Stimulated activated CD4-positive, alpha-beta T cell treated with anti-CD3 and anti-CD28 coated beads, Interleukin-1b, Interleukin-23, amount 100 ng/mL, for 24 hours (primary cell): ENCODE measurements around the gene BCL7B.
A peak's percentile ranks its signal among the peaks of the same experiment; 100 is the strongest.
"Not testable (repeated sequence)": the region's sequence is repeated elsewhere in the genome, so short reads cannot be mapped to it uniquely, and the experiment has no call there.

ENCODE experiments used
- DNase-seq, 4 experiments: peaks; one replicate each; pipeline ENCODE4 v3.0.0-alpha.2; 2020; ENCODE audit warnings: low read depth in 4 of 4, low spot score in 1 of 4

Gene BCL7B

GRCh38 chr7:73557397-73558257, at the start of gene BCL7B:
BCL7B (minus strand) TSS chr7:73557690; CDS start chr7:73557578, 112 bp downstream.
- peak; percentile 45 to 65 (median 64) for DNase-seq

GRCh38 chr7:73605601-73606220, 48.2 kb upstream of the BCL7B start:
- no peak for DNase-seq

GRCh38 chr7:73602721-73603651, 45.5 kb upstream of the BCL7B start:
- DNase-seq, result no peak

GRCh38 chr7:73599916-73600315, 42.4 kb upstream of the BCL7B start:
- no peak for DNase-seq

GRCh38 chr7:73599151-73599882, 41.8 kb upstream of the BCL7B start:
- no peak for DNase-seq

- no peak for DNase-seq
Observed at GRCh38 chr7:73597978-73598782, 40.7 kb upstream of the BCL7B start.

- no peak for DNase-seq
Observed at GRCh38 chr7:73596191-73597065, 38.9 kb upstream of the BCL7B start.

- DNase-seq, result no peak
Observed at GRCh38 chr7:73595358-73595757, 37.9 kb upstream of the BCL7B start.

- no peak for DNase-seq
Observed at GRCh38 chr7:73593207-73594045, 35.9 kb upstream of the BCL7B start.

GRCh38 chr7:73586911-73587310, 29.4 kb upstream of the BCL7B start:
- no peak for DNase-seq

- DNase-seq, result no peak
Observed at GRCh38 chr7:73585196-73585595, 27.7 kb upstream of the BCL7B start.

- no peak for DNase-seq
Observed at GRCh38 chr7:73582664-73583202, 25.2 kb upstream of the BCL7B start.

GRCh38 chr7:73581006-73581405, 23.5 kb upstream of the BCL7B start:
- not testable (repeated sequence) for DNase-seq

GRCh38 chr7:73578342-73579128, 21.0 kb upstream of the BCL7B start, which contains the start of gene TBL2:
TBL2 (minus strand) TSS chr7:73578579; CDS start chr7:73578549, 30 bp downstream.
- peak; percentile 94 to 99 (median 98) for DNase-seq

GRCh38 chr7:73577627-73578341, 20.3 kb upstream of the BCL7B start:
- peak in 1 of 4 experiments; percentile 11 for DNase-seq

- DNase-seq, result no peak
Observed at GRCh38 chr7:73573791-73574190, 16.3 kb upstream of the BCL7B start.
